Measurements from ENCODE around the gene TLN1. TPM values are rescaled to one million over a fixed set of nuclear protein-coding genes. Genes with fewer than 3 reads are reported as not detected.

Gene TLN1
- total and polyA plus RNA-seq, 2 of the 4 experiments (the other 2 are of a cell fraction): 228 to 346 TPM

DNA sequence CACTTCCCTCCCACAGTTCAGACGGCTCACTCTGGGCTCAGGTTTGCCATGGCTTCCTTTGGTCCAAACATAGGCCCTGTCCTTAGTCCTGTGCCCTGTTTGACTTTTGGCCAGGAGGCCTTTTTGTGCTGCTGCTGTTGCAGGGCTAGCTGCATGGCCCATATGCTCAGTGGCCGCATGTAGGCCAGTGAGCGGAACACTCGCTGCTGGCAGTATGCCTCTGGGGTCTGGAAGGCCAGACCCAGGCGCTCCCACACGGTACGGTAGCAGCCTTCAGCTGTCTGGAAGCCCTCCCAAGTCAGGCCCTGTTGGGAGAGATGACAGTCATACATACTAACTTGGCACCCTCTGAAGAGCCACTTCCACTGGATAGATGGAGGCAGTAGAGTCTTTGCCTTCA is 5.1 kb upstream of the TLN1 start:
- Histone ChIP-seq H2BK120ac (ENCODE audit: low read depth, low read length) (no peak overlapping the region), H3K4me2 (ENCODE audit: low read depth, low read length) (no peak overlapping the region), H2BK15ac (ENCODE audit: low read depth, low read length) (no peak overlapping the region), H3K4me3 (ENCODE audit: insufficient read depth, low read depth, low read length) (no peak overlapping the region), H4K8ac (ENCODE audit: low read depth in 2 of 2, low read length in 2 of 2) (no peak overlapping the region), H3K27me3 (ENCODE audit: control insufficient read depth, insufficient read depth, low read length) (no peaks in the 10 kb centered on the region), H2BK5ac (ENCODE audit: low read depth, low read length, poor library complexity, severe bottlenecking) (no peak overlapping the region), H4K5ac (ENCODE audit: low read depth, low read length) (no peak overlapping the region), H2AK5ac (ENCODE audit: low read depth, low read length) (no peak overlapping the region), H2BK20ac (ENCODE audit: low read depth, low read length) (no peak overlapping the region), H3K18ac (ENCODE audit: low read depth, low read length) (no peak overlapping the region), H3K14ac (replicated peaks; ENCODE audit: low read depth, low read length) (no peak overlapping the region), H4K20me1 (ENCODE audit: insufficient read depth, low read length) (peaks cover 24% of the 10 kb centered on the region), H2AK9ac (replicated peaks; ENCODE audit: low read depth, low read length, poor library complexity) (no peak overlapping the region), H3K9ac (ENCODE audit: low read depth, low read length) (no peak overlapping the region), H3K23ac (ENCODE audit: low read depth, low read length) (no peak overlapping the region), H4K91ac (ENCODE audit: insufficient read depth, low read depth, low read length) (no peak overlapping the region), H3K9me3 (ENCODE audit: control insufficient read depth, insufficient read depth, low read length) (no peaks in the 10 kb centered on the region), H3K4me1 (ENCODE audit: control insufficient read depth, insufficient read depth, low read length) (no peaks in the 10 kb centered on the region), H3K36me3 (ENCODE audit: control insufficient read depth, insufficient read depth, low read length) (peaks cover 62% of the 10 kb centered on the region), H2AFZ (replicated peaks; ENCODE audit: low read length, poor library complexity) (no peak overlapping the region), H3K56ac (ENCODE audit: extremely low read depth, insufficient read depth, low read length) (no peak overlapping the region), H3K27ac (ENCODE audit: insufficient read depth, low read length) (no peak overlapping the region), H3K79me1 (ENCODE audit: low read depth in 1 of 2, low read length in 2 of 2) (peaks cover 24 to 91% of the 10 kb centered on the region in 2 experiments), H3K4ac (ENCODE audit: low read depth, low read length) (no peak overlapping the region), H3K9me1 (ENCODE audit: insufficient read depth, low read length) (peaks cover 3% of the 10 kb centered on the region; the same call in 1 of the 2 replicates)
- ChIA-PET CTCF (no interaction called here), POLR2A (ENCODE audit: unreplicated experiment) (no interaction called here)
- in situ Hi-C loops (cut with MboI; ENCODE audit: low sequenced_read_pairs): no loop called here
- no CpG with 5 or more reads among the region's 7 CpGs for WGBS, 2 experiments (ENCODE audit: extremely low coverage in 2 of 2, insufficient read length in 1 of 2)
- no peak for ATAC-seq (ENCODE audit: low read depth)
- dilution Hi-C loops (cut with HindIII; ENCODE audit: low sequenced_read_pairs, unreplicated experiment): no loop called here
- intact Hi-C loops (cut with micrococcal nuclease): no loop called here
- no peak for DNase-seq
- no TSS peak for BruUV-seq (replicated peaks)
- TF ChIP-seq, protein P1, sequence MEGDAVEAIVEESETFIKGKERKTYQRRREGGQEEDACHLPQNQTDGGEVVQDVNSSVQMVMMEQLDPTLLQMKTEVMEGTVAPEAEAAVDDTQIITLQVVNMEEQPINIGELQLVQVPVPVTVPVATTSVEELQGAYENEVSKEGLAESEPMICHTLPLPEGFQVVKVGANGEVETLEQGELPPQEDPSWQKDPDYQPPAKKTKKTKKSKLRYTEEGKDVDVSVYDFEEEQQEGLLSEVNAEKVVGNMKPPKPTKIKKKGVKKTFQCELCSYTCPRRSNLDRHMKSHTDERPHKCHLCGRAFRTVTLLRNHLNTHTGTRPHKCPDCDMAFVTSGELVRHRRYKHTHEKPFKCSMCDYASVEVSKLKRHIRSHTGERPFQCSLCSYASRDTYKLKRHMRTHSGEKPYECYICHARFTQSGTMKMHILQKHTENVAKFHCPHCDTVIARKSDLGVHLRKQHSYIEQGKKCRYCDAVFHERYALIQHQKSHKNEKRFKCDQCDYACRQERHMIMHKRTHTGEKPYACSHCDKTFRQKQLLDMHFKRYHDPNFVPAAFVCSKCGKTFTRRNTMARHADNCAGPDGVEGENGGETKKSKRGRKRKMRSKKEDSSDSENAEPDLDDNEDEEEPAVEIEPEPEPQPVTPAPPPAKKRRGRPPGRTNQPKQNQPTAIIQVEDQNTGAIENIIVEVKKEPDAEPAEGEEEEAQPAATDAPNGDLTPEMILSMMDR (conservative IDR thresholded peaks at IDR 0.05; ENCODE audit: low read depth, low read length): no peak
- TF ChIP-seq MAZ (IDR thresholded peaks at IDR 0.05; ENCODE audit: borderline replicate concordance, low read depth, low read length) (no peak), RFX5 (IDR thresholded peaks at IDR 0.05; ENCODE audit: low read depth, low read length) (no peak), MAFK (IDR thresholded peaks at IDR 0.05; ENCODE audit: low read depth, low read length) (no peak), POLR2A (IDR thresholded peaks at IDR 0.05; ENCODE audit: low read depth, low read length) (no peak), NFE2L2 (IDR thresholded peaks at IDR 0.05; ENCODE audit: low read depth, low read length) (no peak), SMC3 (IDR thresholded peaks at IDR 0.05; ENCODE audit: low read depth, low read length) (no peak), RCOR1 (IDR thresholded peaks at IDR 0.05; ENCODE audit: insufficient replicate concordance, low read length) (no peak), CEBPB (IDR thresholded peaks at IDR 0.05; ENCODE audit: low read depth, low read length) (no peak), RAD21 (IDR thresholded peaks at IDR 0.05; ENCODE audit: low read length) (no peak), CHD1 (IDR thresholded peaks at IDR 0.05; ENCODE audit: low read depth, low read length) (no peak), BHLHE40 (IDR thresholded peaks at IDR 0.05; ENCODE audit: low read depth, low read length) (no peak), FOS (IDR thresholded peaks at IDR 0.05; ENCODE audit: low read depth, low read length) (no peak)
- TF ChIP-seq, protein P2, sequence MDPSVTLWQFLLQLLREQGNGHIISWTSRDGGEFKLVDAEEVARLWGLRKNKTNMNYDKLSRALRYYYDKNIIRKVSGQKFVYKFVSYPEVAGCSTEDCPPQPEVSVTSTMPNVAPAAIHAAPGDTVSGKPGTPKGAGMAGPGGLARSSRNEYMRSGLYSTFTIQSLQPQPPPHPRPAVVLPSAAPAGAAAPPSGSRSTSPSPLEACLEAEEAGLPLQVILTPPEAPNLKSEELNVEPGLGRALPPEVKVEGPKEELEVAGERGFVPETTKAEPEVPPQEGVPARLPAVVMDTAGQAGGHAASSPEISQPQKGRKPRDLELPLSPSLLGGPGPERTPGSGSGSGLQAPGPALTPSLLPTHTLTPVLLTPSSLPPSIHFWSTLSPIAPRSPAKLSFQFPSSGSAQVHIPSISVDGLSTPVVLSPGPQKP (IDR thresholded peaks at IDR 0.05; ENCODE audit: borderline replicate concordance, low read depth, low read length): no peak
- TF ChIP-seq, protein P3, sequence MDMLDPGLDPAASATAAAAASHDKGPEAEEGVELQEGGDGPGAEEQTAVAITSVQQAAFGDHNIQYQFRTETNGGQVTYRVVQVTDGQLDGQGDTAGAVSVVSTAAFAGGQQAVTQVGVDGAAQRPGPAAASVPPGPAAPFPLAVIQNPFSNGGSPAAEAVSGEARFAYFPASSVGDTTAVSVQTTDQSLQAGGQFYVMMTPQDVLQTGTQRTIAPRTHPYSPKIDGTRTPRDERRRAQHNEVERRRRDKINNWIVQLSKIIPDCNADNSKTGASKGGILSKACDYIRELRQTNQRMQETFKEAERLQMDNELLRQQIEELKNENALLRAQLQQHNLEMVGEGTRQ (IDR thresholded peaks at IDR 0.05; ENCODE audit: low read depth, low read length): no peak
